ENCODE data around the gene MYCBP2.
"Not testable (repeated sequence)": the region's sequence is repeated elsewhere in the genome, so short reads cannot be mapped to it uniquely, and the experiment has no call there.

Gene MYCBP2

GRCh38 chr13:77245224-77245623 is 81.7 kb downstream of the MYCBP2 start:
- not testable (repeated sequence) for H3K4me1 ChIP-seq (ENCODE audit: control insufficient read depth, insufficient read depth, low read depth, low read length); H2AFZ ChIP-seq (ENCODE audit: low read depth, low read length); H2BK15ac ChIP-seq (ENCODE audit: low read depth, poor library complexity, severe bottlenecking); H3K27ac ChIP-seq (ENCODE audit: low read length, poor library complexity, severe bottlenecking); H3K9me3 ChIP-seq (ENCODE audit: control insufficient read depth, low read length); H3K4me2 ChIP-seq (ENCODE audit: low read length, poor library complexity, severe bottlenecking); H2BK5ac ChIP-seq (ENCODE audit: low read depth, low read length, poor library complexity, severe bottlenecking); H3K14ac ChIP-seq (ENCODE audit: low read length in 2 of 2); H4K91ac ChIP-seq (ENCODE audit: low read length); H2AK5ac ChIP-seq (ENCODE audit: low read length, severe bottlenecking); H4K8ac ChIP-seq (ENCODE audit: low read length); H2BK12ac ChIP-seq (ENCODE audit: low read length in 2 of 2); H3K9ac ChIP-seq (ENCODE audit: low read length); H3K79me1 ChIP-seq (replicated peaks; ENCODE audit: low read length, poor library complexity, severe bottlenecking); H3K18ac ChIP-seq (ENCODE audit: low read depth in 1 of 2, low read length in 2 of 2); H3K4me3 ChIP-seq (ENCODE audit: insufficient read depth in 1 of 2, low read depth in 1 of 2, low read length in 2 of 2); DNase-seq; H3K27me3 ChIP-seq (ENCODE audit: control insufficient read depth in 1 of 2, insufficient read depth in 1 of 2, low read length in 2 of 2); H3K4ac ChIP-seq (ENCODE audit: low read depth in 1 of 2, low read length in 2 of 2); H3K23ac ChIP-seq (ENCODE audit: low read length in 2 of 2); H2BK120ac ChIP-seq (ENCODE audit: low read depth, low read length)
- peaks cover 0 to 43% of the 10 kb centered on the region in 2 experiments for H3K36me3 ChIP-seq (ENCODE audit: control insufficient read depth in 1 of 2, insufficient read depth in 2 of 2, low read depth in 1 of 2, low read length in 2 of 2)
- WGBS: 100% methylated on average over 1 of the region's 2 CpGs

- 94% methylated on average over 3 of the region's 3 CpGs for whole genome bisulfite sequencing
- H2BK120ac ChIP-seq (ENCODE audit: low read depth, low read length): no peak overlapping the region
- DNase-seq: no peak
These were observed 87.6 kb downstream of the MYCBP2 start for GRCh38 chr13:77239312-77239711.

GRCh38 chr13:77235456-77236022 is 91.4 kb downstream of the MYCBP2 start:
- Histone ChIP-seq H3K9me3 (ENCODE audit: control insufficient read depth, low read length) (no peaks in the 10 kb centered on the region), H3K23ac (ENCODE audit: low read length in 2 of 2) (no peak overlapping the region), H3K27ac (ENCODE audit: low read length, poor library complexity, severe bottlenecking) (no peak overlapping the region), H3K18ac (ENCODE audit: low read depth in 1 of 2, low read length in 2 of 2) (no peak overlapping the region), H3K27me3 (ENCODE audit: control insufficient read depth in 1 of 2, insufficient read depth in 1 of 2, low read length in 2 of 2) (no peaks in the 10 kb centered on the region), H3K9ac (ENCODE audit: low read length) (no peak overlapping the region), H3K4me3 (ENCODE audit: insufficient read depth in 1 of 2, low read depth in 1 of 2, low read length in 2 of 2) (no peak overlapping the region), H4K91ac (ENCODE audit: low read length) (no peak overlapping the region), H2BK120ac (ENCODE audit: low read depth, low read length) (no peak overlapping the region), H3K4ac (ENCODE audit: low read depth in 1 of 2, low read length in 2 of 2) (no peak overlapping the region), H2BK5ac (ENCODE audit: low read depth, low read length, poor library complexity, severe bottlenecking) (no peak overlapping the region), H3K4me2 (ENCODE audit: low read length, poor library complexity, severe bottlenecking) (no peak overlapping the region), H2BK12ac (ENCODE audit: low read length in 2 of 2) (no peak overlapping the region), H3K14ac (ENCODE audit: low read length in 2 of 2) (no peak overlapping the region), H2BK15ac (ENCODE audit: low read depth, poor library complexity, severe bottlenecking) (no peak overlapping the region), H2AK5ac (ENCODE audit: low read length, severe bottlenecking) (no peak overlapping the region), H3K79me1 (replicated peaks; ENCODE audit: low read length, poor library complexity, severe bottlenecking) (peaks cover 3% of the 10 kb centered on the region), H4K8ac (ENCODE audit: low read length) (no peak overlapping the region), H3K4me1 (ENCODE audit: control insufficient read depth, insufficient read depth, low read depth, low read length) (no peaks in the 10 kb centered on the region), H2AFZ (ENCODE audit: low read depth, low read length) (no peak overlapping the region), H3K36me3 (ENCODE audit: control insufficient read depth in 1 of 2, insufficient read depth in 2 of 2, low read depth in 1 of 2, low read length in 2 of 2) (peaks cover 0 to 45% of the 10 kb centered on the region in 2 experiments)
- no peak for DNase-seq

More at GRCh38 chr13:77239312-77239711, 87.6 kb downstream of the MYCBP2 start:
- Histone ChIP-seq H3K4me1 (ENCODE audit: control insufficient read depth, insufficient read depth, low read depth, low read length) (no peaks in the 10 kb centered on the region), H3K79me1 (replicated peaks; ENCODE audit: low read length, poor library complexity, severe bottlenecking) (peaks cover 3% of the 10 kb centered on the region), H2AK5ac (ENCODE audit: low read length, severe bottlenecking) (no peak overlapping the region), H3K27ac (ENCODE audit: low read length, poor library complexity, severe bottlenecking) (no peak overlapping the region), H3K4me3 (ENCODE audit: insufficient read depth in 1 of 2, low read depth in 1 of 2, low read length in 2 of 2) (no peak overlapping the region), H3K23ac (ENCODE audit: low read length in 2 of 2) (no peak overlapping the region), H3K27me3 (ENCODE audit: control insufficient read depth in 1 of 2, insufficient read depth in 1 of 2, low read length in 2 of 2) (no peaks in the 10 kb centered on the region), H3K4ac (ENCODE audit: low read depth in 1 of 2, low read length in 2 of 2) (no peak overlapping the region), H3K14ac (ENCODE audit: low read length in 2 of 2) (no peak overlapping the region), H3K18ac (ENCODE audit: low read depth in 1 of 2, low read length in 2 of 2) (no peak overlapping the region), H4K8ac (ENCODE audit: low read length) (no peak overlapping the region), H2BK5ac (ENCODE audit: low read depth, low read length, poor library complexity, severe bottlenecking) (no peak overlapping the region), H2BK12ac (ENCODE audit: low read length in 2 of 2) (no peak overlapping the region), H2BK15ac (ENCODE audit: low read depth, poor library complexity, severe bottlenecking) (no peak overlapping the region), H2AFZ (ENCODE audit: low read depth, low read length) (no peak overlapping the region), H3K4me2 (ENCODE audit: low read length, poor library complexity, severe bottlenecking) (no peak overlapping the region), H3K9me3 (ENCODE audit: control insufficient read depth, low read length) (no peaks in the 10 kb centered on the region), H3K9ac (ENCODE audit: low read length) (no peak overlapping the region), H4K91ac (ENCODE audit: low read length) (no peak overlapping the region), H3K36me3 (ENCODE audit: control insufficient read depth in 1 of 2, insufficient read depth in 2 of 2, low read depth in 1 of 2, low read length in 2 of 2) (peaks cover 0 to 58% of the 10 kb centered on the region in 2 experiments)

- Histone ChIP-seq H2BK5ac (ENCODE audit: low read depth, low read length, poor library complexity, severe bottlenecking) (no peak overlapping the region), H3K4me3 (ENCODE audit: insufficient read depth in 1 of 2, low read depth in 1 of 2, low read length in 2 of 2) (no peak overlapping the region), H3K79me1 (replicated peaks; ENCODE audit: low read length, poor library complexity, severe bottlenecking) (peaks cover 1% of the 10 kb centered on the region), H4K8ac (ENCODE audit: low read length) (no peak overlapping the region), H3K27ac (ENCODE audit: low read length, poor library complexity, severe bottlenecking) (no peak overlapping the region), H2BK15ac (ENCODE audit: low read depth, poor library complexity, severe bottlenecking) (no peak overlapping the region), H3K4me1 (ENCODE audit: control insufficient read depth, insufficient read depth, low read depth, low read length) (no peaks in the 10 kb centered on the region), H3K23ac (ENCODE audit: low read length in 2 of 2) (no peak overlapping the region), H2BK120ac (ENCODE audit: low read depth, low read length) (no peak overlapping the region), H3K14ac (ENCODE audit: low read length in 2 of 2) (no peak overlapping the region), H4K91ac (ENCODE audit: low read length) (no peak overlapping the region), H3K18ac (ENCODE audit: low read depth in 1 of 2, low read length in 2 of 2) (no peak overlapping the region), H3K4me2 (ENCODE audit: low read length, poor library complexity, severe bottlenecking) (no peak overlapping the region), H3K9me3 (ENCODE audit: control insufficient read depth, low read length) (no peaks in the 10 kb centered on the region), H3K9ac (ENCODE audit: low read length) (no peak overlapping the region), H2AFZ (ENCODE audit: low read depth, low read length) (no peak overlapping the region), H3K4ac (ENCODE audit: low read depth in 1 of 2, low read length in 2 of 2) (no peak overlapping the region), H2BK12ac (ENCODE audit: low read length in 2 of 2) (no peak overlapping the region), H3K27me3 (ENCODE audit: control insufficient read depth in 1 of 2, insufficient read depth in 1 of 2, low read length in 2 of 2) (no peaks in the 10 kb centered on the region), H3K36me3 (ENCODE audit: control insufficient read depth in 1 of 2, insufficient read depth in 2 of 2, low read depth in 1 of 2, low read length in 2 of 2) (peaks cover 0 to 42% of the 10 kb centered on the region in 2 experiments), H2AK5ac (ENCODE audit: low read length, severe bottlenecking) (no peak overlapping the region)
- whole genome bisulfite sequencing: 98% methylated on average over 3 of the region's 4 CpGs
- no peak for DNase-seq
These were observed 93.7 kb downstream of the MYCBP2 start for GRCh38 chr13:77233159-77233558.
